Dendritic cell treated with granulocyte-macrophage colony-stimulating factor and Interleukin-4, amounts not matched to agents 40 ng/mL and 50 ng/mL, for 4 days (primary cell): Measurements from ENCODE around the gene ABTB2.

Experiments used
- H3K27ac Mint-ChIP-seq: one replicate; pipeline ENCODE4 v1.8.0; 2022; ENCODE audit warnings: mild to moderate bottlenecking, mixed read lengths
- H3K27me3 Mint-ChIP-seq: one replicate; pipeline ENCODE4 v1.8.0; 2022; ENCODE audit warnings: mild to moderate bottlenecking, mixed read lengths
- H3K36me3 Mint-ChIP-seq: one replicate; pipeline ENCODE4 v1.8.0; 2022; ENCODE audit warnings: low read depth, mixed read lengths
- H3K4me1 Mint-ChIP-seq: one replicate; pipeline ENCODE4 v1.8.0; 2022; ENCODE audit warnings: low read depth, mixed read lengths
- H3K4me3 Mint-ChIP-seq: one replicate; pipeline ENCODE4 v1.8.0; 2022; ENCODE audit warnings: mild to moderate bottlenecking, moderate library complexity, mixed read lengths
- H3K9me3 Mint-ChIP-seq: one replicate; pipeline ENCODE4 v1.8.0; 2022; ENCODE audit warnings: mixed read lengths
- intact Hi-C: fragments of 100-400 bp; cut with micrococcal nuclease; formaldehyde crosslinking; loops from one replicate; pipeline ENCODE4 v1.15.0; 2022

Gene ABTB2

DNA sequence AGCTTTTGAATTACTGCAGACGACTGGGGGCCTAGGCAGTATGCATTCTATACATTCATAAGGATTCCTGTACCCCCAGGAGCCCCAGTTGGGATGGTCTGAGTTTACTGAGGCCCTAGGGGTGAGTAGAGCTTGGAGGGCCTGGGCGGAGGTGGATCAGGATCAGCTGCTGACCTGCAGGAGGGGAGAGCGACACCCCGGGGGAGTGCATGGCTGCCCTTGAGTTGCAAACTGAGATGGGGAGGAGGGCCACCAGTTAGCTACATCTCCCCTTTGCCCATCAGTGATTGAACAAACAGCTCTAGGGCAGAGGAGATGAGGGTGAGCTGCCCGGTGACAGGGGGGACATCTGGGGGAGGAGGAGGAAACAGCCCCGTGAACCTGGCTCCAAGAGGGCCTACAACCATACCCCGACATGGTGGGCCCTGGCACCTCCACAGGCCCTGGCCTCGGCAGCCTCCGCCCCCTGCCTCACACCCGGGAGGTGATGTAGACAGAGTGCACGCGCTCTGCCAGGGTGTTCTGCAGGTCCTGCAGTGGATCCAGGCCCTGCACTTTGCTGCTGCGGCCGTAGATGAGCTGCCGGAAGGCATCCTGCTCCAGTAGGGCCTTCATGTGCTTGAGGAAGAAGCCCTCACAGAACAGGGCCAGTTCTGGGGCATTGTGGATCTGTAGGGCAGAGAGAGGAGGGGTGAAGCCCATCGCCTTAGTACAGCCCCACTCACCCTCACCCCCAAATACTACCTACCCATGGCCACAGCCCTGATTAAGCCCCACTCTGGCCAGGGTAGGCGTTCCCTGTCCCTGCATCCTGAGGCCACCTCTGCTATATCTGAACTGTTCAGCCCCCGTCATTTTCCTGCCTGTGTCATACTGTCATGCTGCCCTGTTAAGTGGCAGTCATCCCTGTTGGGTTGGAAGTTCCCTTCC is 205.6 kb downstream of the ABTB2 start:
- H3K36me3 Mint-ChIP-seq: peaks cover 57% of the 10 kb centered on the region
- no peak overlapping the region for H3K4me3 Mint-ChIP-seq
- no peak overlapping the region for H3K27ac Mint-ChIP-seq

DNA sequence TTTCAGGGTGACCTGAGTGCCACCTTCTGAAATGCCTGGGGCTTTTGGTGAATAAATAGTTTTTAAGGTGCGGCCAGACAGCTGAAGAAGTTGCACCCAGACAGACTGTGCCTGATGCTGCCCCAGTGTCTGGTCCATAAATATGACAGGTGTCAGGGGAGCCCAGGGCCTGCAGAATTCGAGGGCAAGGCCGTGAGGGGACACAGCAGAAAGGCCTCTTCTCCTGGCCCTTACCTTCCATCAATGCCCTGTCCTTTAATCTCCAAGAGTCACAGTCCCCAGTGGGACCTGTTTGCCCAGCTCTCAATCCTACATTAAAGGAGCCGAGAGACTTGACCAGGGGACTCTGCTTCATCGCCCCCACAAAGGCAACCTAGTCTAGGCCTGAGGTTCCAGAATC is 206.6 kb downstream of the ABTB2 start:
- Mint-ChIP-seq H3K27ac (no peak overlapping the region), H3K4me1 (peaks cover 39% of the 10 kb centered on the region), H3K36me3 (peaks cover 65% of the 10 kb centered on the region), H3K4me3 (no peak overlapping the region), H3K9me3 (no peaks in the 10 kb centered on the region), H3K27me3 (no peaks in the 10 kb centered on the region)
- intact Hi-C loops: no loop called here

More for the DNA sequence above, 205.6 kb downstream of the ABTB2 start:
- H3K27me3 Mint-ChIP-seq: no peaks in the 10 kb centered on the region
- H3K9me3 Mint-ChIP-seq: no peaks in the 10 kb centered on the region
- H3K4me1 Mint-ChIP-seq: peaks cover 39% of the 10 kb centered on the region
- intact Hi-C loops: no loop called here

DNA sequence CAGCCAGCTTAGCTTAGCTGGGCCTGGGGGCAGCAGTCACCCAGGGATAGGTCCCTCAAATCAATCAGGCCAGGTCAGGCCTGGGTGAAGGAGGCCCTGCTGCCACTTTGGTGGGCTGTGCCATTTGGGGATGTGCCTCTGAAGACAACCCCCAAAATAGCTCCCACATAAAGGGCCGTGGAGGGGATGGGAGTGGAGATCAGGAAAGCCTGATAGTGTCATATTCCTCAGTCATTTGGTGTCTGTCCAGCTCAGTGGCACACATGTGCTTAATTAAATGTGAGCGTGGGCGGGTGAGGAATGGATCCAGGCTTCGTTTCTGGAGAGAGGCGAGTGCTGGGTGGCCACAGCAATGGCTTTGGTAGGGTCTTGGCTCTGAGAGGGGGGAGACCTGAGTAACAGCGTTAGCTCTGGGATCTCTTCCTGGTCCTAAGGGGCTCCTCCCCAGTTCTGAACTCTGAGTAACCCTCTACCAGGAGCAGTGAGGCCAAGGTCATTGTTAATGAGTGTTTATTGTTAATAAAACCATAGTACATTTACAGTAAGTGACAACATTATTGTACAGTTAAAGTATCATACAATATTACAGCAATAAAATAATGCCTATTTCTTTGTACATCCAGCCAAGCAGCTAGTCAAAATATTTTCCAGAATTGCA is 207.2 kb downstream of the ABTB2 start:
- H3K36me3 Mint-ChIP-seq: peaks cover 71% of the 10 kb centered on the region

DNA sequence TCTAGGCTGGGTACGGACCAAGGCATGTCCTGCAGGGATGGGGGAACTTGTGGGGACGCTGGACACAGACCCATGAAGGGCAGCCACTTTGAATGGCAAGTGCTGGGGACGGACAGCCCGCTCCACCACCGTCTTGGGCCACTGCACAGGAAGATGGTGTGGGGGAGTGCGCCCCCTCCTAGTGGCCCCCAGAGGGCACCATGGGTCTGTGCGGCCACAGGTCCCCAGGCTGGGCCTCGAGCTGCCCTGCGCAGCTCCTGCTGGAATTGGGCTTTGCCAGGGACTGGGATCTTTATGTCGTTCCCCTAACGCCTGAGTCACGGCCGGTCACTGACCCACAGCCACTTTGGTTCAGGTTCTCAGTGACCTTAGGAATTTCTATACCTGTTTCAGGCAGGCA is 208.0 kb downstream of the ABTB2 start:
- no peak overlapping the region for H3K4me3 Mint-ChIP-seq
- H3K9me3 Mint-ChIP-seq: no peaks in the 10 kb centered on the region
- H3K27me3 Mint-ChIP-seq: no peaks in the 10 kb centered on the region
- peaks cover 79% of the 10 kb centered on the region for H3K36me3 Mint-ChIP-seq
- H3K27ac Mint-ChIP-seq: no peak overlapping the region
- H3K4me1 Mint-ChIP-seq: peaks cover 36% of the 10 kb centered on the region
- intact Hi-C loops: no loop called here

More for the DNA sequence above, 207.2 kb downstream of the ABTB2 start:
- no peaks in the 10 kb centered on the region for H3K9me3 Mint-ChIP-seq
- peaks cover 39% of the 10 kb centered on the region for H3K4me1 Mint-ChIP-seq
- no peaks in the 10 kb centered on the region for H3K27me3 Mint-ChIP-seq
- no peak overlapping the region for H3K4me3 Mint-ChIP-seq
- intact Hi-C loops: no loop called here
- no peak overlapping the region for H3K27ac Mint-ChIP-seq

DNA sequence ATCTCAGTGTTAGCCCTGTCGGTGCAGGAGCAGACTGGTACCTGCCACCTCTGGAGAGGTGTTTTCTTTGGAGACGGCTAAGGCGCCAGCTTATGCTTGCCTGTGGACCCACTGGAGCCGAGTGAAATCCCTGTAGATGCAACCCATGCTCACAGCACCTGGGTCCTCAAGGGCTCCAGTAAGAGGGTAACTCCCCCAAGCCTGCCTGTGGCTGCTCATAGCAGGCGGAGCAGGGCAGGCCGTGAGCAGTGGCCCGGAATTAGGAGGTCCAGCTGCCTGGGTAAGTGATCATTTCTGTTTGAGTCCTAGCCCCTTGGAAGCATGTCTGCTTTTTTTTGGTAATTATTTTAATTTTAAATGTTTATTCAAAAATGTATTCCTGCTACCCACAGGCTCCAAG is 208.5 kb downstream of the ABTB2 start:
- H3K4me1 Mint-ChIP-seq: peaks cover 30% of the 10 kb centered on the region
- intact Hi-C loops: no loop called here

DNA sequence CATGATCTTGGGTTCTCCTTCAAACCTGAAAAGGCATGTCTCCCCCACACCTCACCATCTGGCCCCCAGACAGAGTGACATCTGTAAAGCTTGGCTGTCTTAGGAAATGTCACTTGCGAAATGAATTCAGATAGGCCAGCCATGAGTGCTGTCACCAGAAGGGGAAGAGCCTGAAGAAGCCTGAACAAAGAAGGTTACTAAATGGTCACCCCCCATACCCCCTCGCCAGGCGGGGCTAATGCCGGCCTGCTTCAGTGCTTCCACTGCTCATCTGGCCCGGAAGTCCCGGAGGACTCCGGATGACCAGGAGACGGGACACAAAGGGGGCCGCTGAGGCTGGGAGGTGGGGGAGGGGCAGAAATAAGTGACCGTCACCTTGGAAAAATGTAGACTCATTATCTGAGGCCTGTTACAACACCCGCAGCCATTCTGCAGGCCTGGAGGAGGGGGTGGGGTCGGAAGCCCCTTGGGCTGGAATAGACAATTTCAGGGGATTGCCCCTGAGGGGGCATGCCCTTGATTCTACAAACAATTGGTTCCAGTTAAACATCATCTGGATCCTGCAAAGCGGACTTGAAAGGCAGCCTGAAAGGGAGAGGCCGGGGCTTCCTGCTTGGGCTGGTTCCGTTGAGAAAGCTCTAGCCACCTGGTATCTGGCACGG is 209.2 kb downstream of the ABTB2 start:
- H3K4me1 Mint-ChIP-seq: peaks cover 24% of the 10 kb centered on the region
- peaks cover 85% of the 10 kb centered on the region for H3K36me3 Mint-ChIP-seq
- intact Hi-C loops: no loop called here
- H3K27ac Mint-ChIP-seq: no peak overlapping the region
- no peaks in the 10 kb centered on the region for H3K9me3 Mint-ChIP-seq
- H3K4me3 Mint-ChIP-seq: no peak overlapping the region
- H3K27me3 Mint-ChIP-seq: no peaks in the 10 kb centered on the region

More for the DNA sequence above, 208.5 kb downstream of the ABTB2 start:
- Mint-ChIP-seq H3K36me3 (peaks cover 83% of the 10 kb centered on the region), H3K9me3 (no peaks in the 10 kb centered on the region), H3K4me3 (no peak overlapping the region), H3K27ac (no peak overlapping the region), H3K27me3 (no peaks in the 10 kb centered on the region)

DNA sequence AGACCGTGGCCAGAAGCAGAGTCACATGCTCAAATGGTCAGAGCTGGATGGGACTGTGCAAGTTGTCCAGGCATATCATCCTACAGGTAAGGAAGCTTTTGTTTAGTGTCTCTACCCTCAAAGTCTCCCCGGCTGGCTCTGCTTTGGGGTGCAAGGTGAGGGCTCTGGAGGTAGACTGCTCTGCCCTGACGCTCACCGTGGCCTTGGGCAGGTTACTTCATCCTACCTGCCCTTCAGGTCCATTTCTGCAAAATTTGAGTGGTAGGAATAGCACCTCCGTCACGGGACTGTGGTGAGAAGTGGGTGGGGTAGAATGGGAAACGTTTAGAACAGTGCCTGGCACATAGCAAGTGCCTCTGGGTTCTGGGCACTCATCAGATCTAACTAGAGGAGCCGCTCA is 210.2 kb downstream of the ABTB2 start:
- no peak overlapping the region for H3K4me3 Mint-ChIP-seq
- H3K27me3 Mint-ChIP-seq: no peaks in the 10 kb centered on the region
- intact Hi-C loops: no loop called here
- no peaks in the 10 kb centered on the region for H3K9me3 Mint-ChIP-seq
- H3K27ac Mint-ChIP-seq: no peak overlapping the region
- H3K36me3 Mint-ChIP-seq: peaks cover 89% of the 10 kb centered on the region
- H3K4me1 Mint-ChIP-seq: peaks cover 13% of the 10 kb centered on the region

DNA sequence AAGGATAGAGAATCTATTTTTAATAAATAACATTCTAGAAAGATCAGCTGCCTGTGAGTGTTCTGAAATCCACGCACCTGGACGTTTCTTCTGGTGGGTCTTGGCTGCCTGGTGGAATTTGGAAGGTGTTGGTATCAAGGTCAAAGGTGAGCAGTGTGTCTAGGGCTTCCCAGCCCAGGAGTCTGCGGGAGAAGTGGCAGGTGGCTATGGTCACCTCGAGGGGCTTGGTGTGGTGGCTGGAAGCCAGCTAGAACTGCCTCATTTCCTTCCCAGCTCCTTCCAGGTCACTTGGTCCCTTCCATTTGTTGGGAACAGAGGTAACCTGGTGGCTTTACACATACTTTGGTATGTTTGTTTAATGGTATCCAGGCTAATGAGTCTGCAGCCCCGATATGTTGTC is 210.9 kb downstream of the ABTB2 start:
- Mint-ChIP-seq H3K27me3 (no peaks in the 10 kb centered on the region), H3K36me3 (peaks cover 90% of the 10 kb centered on the region), H3K4me3 (no peak overlapping the region), H3K27ac (no peak overlapping the region), H3K9me3 (no peaks in the 10 kb centered on the region), H3K4me1 (peaks cover 8% of the 10 kb centered on the region)
- intact Hi-C loops: no loop called here

DNA sequence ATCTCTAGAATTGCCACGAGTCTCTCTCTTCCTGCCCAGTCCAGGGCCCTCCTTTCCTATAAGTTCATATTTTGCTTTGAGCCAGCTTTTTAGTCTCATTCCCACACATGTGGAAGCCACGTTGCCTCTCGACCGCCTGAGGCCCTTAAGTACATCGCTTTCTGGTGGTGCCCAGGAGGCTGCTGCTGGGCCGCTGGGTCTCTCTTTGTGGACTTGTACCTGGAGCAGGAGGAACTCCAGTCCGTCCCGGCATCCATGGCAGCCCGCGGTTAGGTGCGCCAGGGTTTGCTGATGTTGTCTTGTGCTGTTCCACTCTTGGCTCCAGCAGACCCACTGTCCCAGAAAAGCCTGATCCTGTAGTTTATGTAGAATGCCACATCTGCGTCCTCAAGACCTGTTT is 211.4 kb downstream of the ABTB2 start:
- Mint-ChIP-seq H3K27ac (no peak overlapping the region), H3K36me3 (peaks cover 90% of the 10 kb centered on the region), H3K4me3 (no peak overlapping the region), H3K9me3 (no peaks in the 10 kb centered on the region), H3K4me1 (peaks cover 8% of the 10 kb centered on the region), H3K27me3 (no peaks in the 10 kb centered on the region)
- intact Hi-C loops: no loop called here

DNA sequence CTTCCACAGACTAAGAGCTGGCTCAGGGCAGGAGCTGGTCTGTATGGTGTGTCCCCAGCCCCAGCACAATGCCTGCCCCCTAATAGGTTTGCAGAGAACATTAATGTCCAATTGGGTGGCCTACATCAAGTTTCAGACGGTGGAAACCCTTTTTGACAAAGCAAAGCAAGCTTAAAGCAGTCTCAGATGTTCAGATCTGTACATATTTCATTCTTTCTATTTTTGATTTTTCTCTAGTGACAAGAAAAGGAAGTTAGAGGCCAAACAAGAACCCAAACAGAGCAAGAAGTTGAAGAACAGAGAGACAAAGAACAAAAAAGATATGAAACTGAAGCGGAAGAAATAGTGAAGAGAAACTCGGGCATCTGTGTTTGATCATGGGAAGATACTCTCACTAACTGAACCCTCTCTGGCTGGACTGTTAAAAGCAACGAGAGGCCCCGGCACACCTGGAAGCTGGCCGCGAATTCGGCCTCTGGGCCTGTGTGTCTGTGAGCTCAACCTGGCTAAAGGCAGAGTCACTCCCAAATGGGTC is 211.9 kb downstream of the ABTB2 start:
- H3K36me3 Mint-ChIP-seq: peaks cover 93% of the 10 kb centered on the region
- H3K4me1 Mint-ChIP-seq: peaks cover 8% of the 10 kb centered on the region
- no peaks in the 10 kb centered on the region for H3K9me3 Mint-ChIP-seq
- H3K27ac Mint-ChIP-seq: no peak overlapping the region
- intact Hi-C loops: no loop called here
- no peaks in the 10 kb centered on the region for H3K27me3 Mint-ChIP-seq
- H3K4me3 Mint-ChIP-seq: no peak overlapping the region

DNA sequence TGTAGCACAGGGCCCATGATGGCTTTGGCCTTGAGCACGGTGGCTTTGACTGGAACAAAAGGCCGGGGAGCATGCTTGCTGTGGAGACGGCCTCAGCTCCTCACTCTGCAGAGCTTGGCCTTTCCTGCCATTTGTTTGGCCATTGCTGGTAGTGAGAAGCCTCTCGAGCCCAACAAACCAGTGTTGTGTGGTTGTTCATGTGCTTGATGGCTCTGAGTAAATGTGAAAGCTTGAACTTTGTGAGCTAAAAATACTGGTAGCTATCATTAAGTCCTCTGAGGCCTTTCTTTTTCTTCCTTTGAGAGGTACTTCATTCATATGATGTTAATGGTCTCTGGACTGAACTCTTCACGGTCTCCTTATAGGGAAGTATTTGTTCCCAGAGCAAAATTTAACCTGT is 212.7 kb downstream of the ABTB2 start:
- Mint-ChIP-seq H3K27me3 (no peaks in the 10 kb centered on the region), H3K4me1 (peaks cover 8% of the 10 kb centered on the region), H3K27ac (no peak overlapping the region), H3K9me3 (no peaks in the 10 kb centered on the region), H3K36me3 (peaks cover 94% of the 10 kb centered on the region), H3K4me3 (no peak overlapping the region)
- intact Hi-C loops: no loop called here

DNA sequence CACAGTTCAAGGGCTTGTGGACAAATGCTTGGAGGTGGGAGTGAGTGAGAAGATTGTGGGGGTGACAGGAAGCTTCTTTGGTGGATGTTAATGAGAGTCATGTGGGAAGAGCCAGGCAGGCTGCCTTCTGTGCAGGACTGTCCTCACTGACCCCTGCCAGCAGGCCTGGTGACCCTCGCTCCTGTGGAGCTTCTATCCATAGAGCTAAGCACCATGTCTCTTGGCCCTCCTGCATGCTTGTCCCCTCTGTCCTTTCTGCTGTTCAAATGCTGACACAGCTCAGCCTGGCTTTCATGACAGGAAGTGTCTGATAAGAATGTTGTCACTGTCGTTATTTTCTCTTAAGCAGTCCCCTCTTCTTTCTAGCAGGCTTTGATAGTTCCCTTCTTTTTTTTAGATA is 214.8 kb downstream of the ABTB2 start:
- intact Hi-C loops: no loop called here
- Mint-ChIP-seq H3K4me1 (peaks cover 7% of the 10 kb centered on the region), H3K4me3 (no peak overlapping the region), H3K27me3 (no peaks in the 10 kb centered on the region), H3K9me3 (no peaks in the 10 kb centered on the region), H3K27ac (no peak overlapping the region), H3K36me3 (peaks cover 94% of the 10 kb centered on the region)

DNA sequence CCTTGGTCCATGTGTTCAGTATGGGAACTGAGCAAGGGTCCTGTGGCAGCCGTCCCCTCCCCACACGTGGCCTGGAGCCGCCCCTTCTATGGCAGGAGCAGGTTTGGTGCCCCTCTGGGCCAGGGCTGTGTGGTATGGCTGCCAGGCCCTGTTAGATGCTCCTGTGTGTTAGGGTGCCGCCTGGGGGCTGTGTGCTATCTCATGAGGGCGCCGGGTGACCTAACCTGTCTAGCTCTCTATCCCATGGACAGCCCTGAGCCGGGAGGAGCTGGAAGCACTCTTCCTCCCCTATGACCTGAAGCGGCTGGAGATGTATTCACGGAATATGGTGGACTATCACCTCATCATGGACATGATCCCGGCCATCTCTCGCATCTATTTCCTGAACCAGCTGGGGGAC is 217.7 kb downstream of the ABTB2 start:
- Mint-ChIP-seq H3K4me1 (peaks cover 5% of the 10 kb centered on the region), H3K4me3 (no peak overlapping the region), H3K27ac (no peak overlapping the region), H3K36me3 (peaks cover 94% of the 10 kb centered on the region), H3K27me3 (no peaks in the 10 kb centered on the region), H3K9me3 (no peaks in the 10 kb centered on the region)
- intact Hi-C loops: no loop called here

DNA sequence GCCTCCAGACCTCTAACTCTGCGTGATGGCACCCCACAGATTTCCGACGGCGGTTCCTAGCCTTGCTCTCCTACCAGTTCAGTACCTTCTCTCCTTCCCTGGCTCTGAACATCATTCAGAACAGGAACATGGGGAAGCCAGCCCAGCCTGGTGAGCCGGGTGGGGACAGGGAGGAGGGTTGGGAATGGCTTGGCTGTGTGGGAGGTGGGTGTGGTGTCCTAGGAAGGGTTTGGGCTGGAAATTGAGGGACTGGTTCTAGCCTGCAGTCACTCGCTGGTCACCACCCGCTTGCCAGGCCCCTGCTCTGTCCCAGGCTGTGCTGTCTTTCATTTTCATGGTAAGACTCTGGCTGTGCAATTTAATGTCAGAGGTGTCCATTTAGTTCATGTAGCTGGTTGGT is 218.5 kb downstream of the ABTB2 start:
- Mint-ChIP-seq H3K4me1 (peaks cover 5% of the 10 kb centered on the region), H3K27ac (no peak overlapping the region), H3K36me3 (peaks cover 95% of the 10 kb centered on the region), H3K4me3 (no peak overlapping the region), H3K9me3 (no peaks in the 10 kb centered on the region), H3K27me3 (no peaks in the 10 kb centered on the region)
- intact Hi-C loops: loop anchor here (5.0 kb wide), 1 partner anchor 42 kb away; no protein-coding TSS in a partner anchor
